ENCODE data around the gene PRKCQ. TPM values are rescaled to one million over a fixed set of nuclear protein-coding genes. Genes with fewer than 3 reads are reported as not detected.

PRKCQ gene
- total and polyA plus RNA-seq, 2 of the 8 experiments (the other 6 are each of a cell fraction or from before 2014, with no cell fraction given): 9.1 to 22.6 TPM

GRCh38 chr10:6493521-6494441 lies 86.3 kb downstream of the PRKCQ start:
- Histone ChIP-seq H3K18ac (ENCODE audit: extremely low read depth, low read length) (no peak overlapping the region), H4K20me1 (replicated peaks in 1 of 2; ENCODE audit: control insufficient read depth in 1 of 2, insufficient read depth in 2 of 2, low read length in 2 of 2) (peaks cover 0 to 1% of the 10 kb centered on the region in 2 experiments), H2BK20ac (ENCODE audit: low read length) (no peak overlapping the region), H3K14ac (ENCODE audit: insufficient read length) (no peak overlapping the region), H2BK12ac (ENCODE audit: low read depth, low read length) (no peak overlapping the region), H3K23me2 (ENCODE audit: low read depth, low read length) (no peaks in the 10 kb centered on the region), H3K9ac (replicated peaks in 1 of 4; ENCODE audit: extremely low read depth in 1 of 4, low read depth in 3 of 4, low read length in 3 of 4) (no peak overlapping the region), H2BK15ac (ENCODE audit: low read length) (no peak overlapping the region), H2BK120ac (replicated peaks; ENCODE audit: low read depth, low read length) (no peak overlapping the region), H3K36me3 (ENCODE audit: control insufficient read depth in 2 of 4, insufficient read depth in 4 of 4, low read length in 3 of 4) (peaks cover 0 to 11% (median 2%) of the 10 kb centered on the region in 4 experiments; a peak in 5 of 8 replicates), H4K91ac (replicated peaks; ENCODE audit: insufficient read length, low read length) (no peak overlapping the region), H3K4ac (replicated peaks; ENCODE audit: insufficient read length, low read depth, low read length) (no peak overlapping the region), H3K79me1 (ENCODE audit: low read depth, low read length) (no peaks in the 10 kb centered on the region), H2BK5ac (ENCODE audit: low read depth, low read length) (no peak overlapping the region), H3K56ac (replicated peaks; ENCODE audit: insufficient read length, low read depth, low read length) (no peak overlapping the region), H3K4me3 (ENCODE audit: extremely low read depth in 1 of 4, insufficient read depth in 2 of 4, low read depth in 3 of 4, low read length in 4 of 4) (no peak overlapping the region), H3K4me1 (replicated peaks in 1 of 4; ENCODE audit: control insufficient read depth in 3 of 4, insufficient read depth in 4 of 4, low read length in 3 of 4) (no peaks in the 10 kb centered on the region), H4K8ac (ENCODE audit: extremely low read depth, insufficient read depth, low read length) (no peak overlapping the region), H2AFZ (ENCODE audit: low read length) (no peak overlapping the region), H3K23ac (ENCODE audit: insufficient read length) (no peak overlapping the region), H3K79me2 (ENCODE audit: control insufficient read depth in 1 of 2, insufficient read depth in 2 of 2, low read length in 2 of 2) (no peaks in the 10 kb centered on the region), H3K27me3 (replicated peaks in 1 of 4; ENCODE audit: control insufficient read depth in 3 of 4, extremely low read depth in 1 of 4, insufficient read depth in 3 of 4, low read length in 3 of 4) (no peaks in the 10 kb centered on the region), H3K4me2 (ENCODE audit: insufficient read depth in 1 of 2, low read depth in 2 of 2, low read length in 2 of 2) (no peak overlapping the region), H4K5ac (ENCODE audit: insufficient read length, low read depth, low read length) (no peak overlapping the region), H2AK5ac (ENCODE audit: low read depth, low read length) (no peak overlapping the region), H3K9me3 (ENCODE audit: insufficient read depth in 2 of 2, low read depth in 1 of 2, low read length in 1 of 2) (no peaks in the 10 kb centered on the region), H3K27ac (ENCODE audit: low read depth, low read length) (no peak overlapping the region)
- DNase-seq (ENCODE audit: low read depth in 1 of 2, low spot score in 2 of 2): no peak
- 92% methylated on average over 11 of the region's 11 CpGs; no CpG with 5 or more reads in 1 of the 2 experiments for WGBS, 2 experiments (ENCODE audit: extremely low coverage in 1 of 2, insufficient coverage in 1 of 2, insufficient read length in 1 of 2, insufficient replicate concordance in 2 of 2, low coverage in 1 of 2, low lambda C conversion rate in 2 of 2, missing lambda C conversion rate in 1 of 2)
- ChIA-PET CTCF (ENCODE audit: partially characterized antibody) (interaction anchor here (1.2 to 2.0 kb wide), 3 partner anchors 10 to 154 kb away, joined by 4 to 8 read pairs (median 4); no protein-coding TSS in a partner anchor), POLR2A (ENCODE audit: partially characterized antibody) (no interaction called here)
- FAIRE-seq: no peak
- TF ChIP-seq HDAC6 (IDR thresholded peaks at IDR 0.05; ENCODE audit: low read depth, low read length): no peak
- no peak for TF ChIP-seq BCL11A (IDR thresholded peaks at IDR 0.05; ENCODE audit: low read depth in 2 of 2, low read length in 2 of 2)
- no peak for TF ChIP-seq SIX5 (IDR thresholded peaks at IDR 0.05; ENCODE audit: low read depth, low read length)
- no peak for TF ChIP-seq MAX (IDR thresholded peaks at IDR 0.05)
- TF ChIP-seq ATF3 (IDR thresholded peaks at IDR 0.05; ENCODE audit: insufficient read depth, low read depth, low read length): no peak
- no peak for TF ChIP-seq CBX8 (IDR thresholded peaks at IDR 0.05; ENCODE audit: borderline replicate concordance, low read depth, low read length)
- TF ChIP-seq KDM5A (IDR thresholded peaks at IDR 0.05; ENCODE audit: low read length): no peak
- TF ChIP-seq SRF (IDR thresholded peaks at IDR 0.05; ENCODE audit: low read depth, low read length): no peak
- TF ChIP-seq SIRT6 (IDR thresholded peaks at IDR 0.05; ENCODE audit: low read length): no peak
